Kidney (tissue), 14 donors: ENCODE results near the gene PAQR7. TPM values are rescaled to one million over a fixed set of nuclear protein-coding genes. Genes with fewer than 3 reads are reported as not detected.
A peak's percentile ranks its signal among the peaks of the same experiment; 100 is the strongest.

Experiments used
- DNase-seq, 5 donors: peaks; one replicate each; pipeline ENCODE4 v3.0.0-alpha.2; 2013 to 2020
- FAIRE-seq: peaks from 2 replicates; lab custom pipeline; 2012; peaks lifted over from hg19 to GRCh38; lab: Jason Lieb, UNC
- H3K27ac ChIP-seq, 2 donors: one replicate each; pipeline ENCODE4 v1.7.0; 2013; ENCODE audit warnings: low read depth in 2 of 2, low read length in 2 of 2, inconsistent platforms in 1 of 2
- H3K27me3 ChIP-seq: one replicate; pipeline ENCODE4 v1.7.1; 2013; ENCODE audit warnings: low read length, inconsistent platforms; ENCODE audit not compliant: control insufficient read depth, insufficient read depth
- H3K36me3 ChIP-seq, 3 donors: one replicate each; pipeline versions ENCODE4 v1.7.0 to v1.7.1; 2013; ENCODE audit warnings: low read length in 3 of 3, control low read depth in 1 of 3, inconsistent platforms in 1 of 3; ENCODE audit not compliant: insufficient read depth in 3 of 3, control insufficient read depth in 2 of 3
- H3K4me1 ChIP-seq, 3 donors: one replicate each; pipeline versions ENCODE4 v1.7.0 to v1.7.1; 2013; ENCODE audit warnings: low read length in 3 of 3, inconsistent platforms in 1 of 3, low read depth in 1 of 3; ENCODE audit not compliant: control insufficient read depth in 2 of 3, insufficient read depth in 2 of 3
- H3K4me3 ChIP-seq, 3 donors: one replicate each; pipeline versions ENCODE4 v1.7.0 to v1.8.1; 2013; ENCODE audit warnings: low read length in 3 of 3, control low read depth in 1 of 3, inconsistent platforms in 1 of 3
- H3K9ac ChIP-seq, 3 donors: one replicate each; pipeline versions ENCODE4 v1.7.0 to v1.7.1; 2013; ENCODE audit warnings: low read length in 3 of 3, control low read depth in 1 of 3, inconsistent platforms in 1 of 3
- H3K9me3 ChIP-seq, 3 donors: one replicate each; pipeline versions ENCODE4 v1.7.0 to v1.7.1; 2013; ENCODE audit warnings: low read length in 3 of 3, control low read depth in 1 of 3, inconsistent platforms in 1 of 3; ENCODE audit not compliant: control insufficient read depth in 2 of 3, insufficient read depth in 1 of 3
- intact Hi-C: fragments of 100-400 bp; cut with DNase I; formaldehyde crosslinking; loops from one replicate; pipeline ENCODE4 v1.11.1; 2022
- polyA plus RNA-seq: library from polyadenylated mRNA; stranded (reverse); fragments of 350-450 nt; fragmentation: Illumina TruSeq; extraction: RNeasy Lipid Tissue Mini Kit (QIAGEN cat#74804); gene quantifications from one replicate; pipeline ENCODE4 v1.2.3, GENCODE V29; 2014; ENCODE audit warnings: low read depth, low replicate concordance; ENCODE audit not compliant: insufficient read depth
- total RNA-seq: library from RNA; stranded (reverse); fragmentation: NEBNext Ultra II Directional; extraction: Animal tissue kit (Norgen Biotek cat#: 25700); gene quantifications from one replicate; pipeline ENCODE4 v1.2.1, GENCODE V29; 2021
- TF ChIP-seq, protein P1 (sequence below): IDR thresholded peaks from 3 replicates; pipeline ENCODE4 v1.5.1; 2012; ENCODE audit warnings: mild to moderate bottlenecking, moderate library complexity, borderline replicate concordance; ENCODE audit not compliant: insufficient read depth; ENCODE audit errors: extremely low read depth
- donor health status: control.
- donor health status: control.
- donor health status: control.
- donor health status: control.
- donor health status: control.
- donor health status: DM: yes; HTN: yes; CAD: no.
- donor health status: Normal renal cell carcinoma (clear cell type).

Gene PAQR7
- total and polyA plus RNA-seq, 2 donors from 2014 or later: 30.2 to 52.0 TPM

GRCh38 chr1:25875856-25876692 lies 566 bp upstream of the PAQR7 start:
- Histone ChIP-seq H3K27ac (peak overlapping the region; percentile 93), H3K4me1 (peaks cover 0 to 43% (median 15%) of the 10 kb centered on the region in 3 donors), H3K36me3 (no peaks in the 10 kb centered on the region), H3K27me3 (no peaks in the 10 kb centered on the region), H3K9me3 (no peaks in the 10 kb centered on the region), H3K9ac (peak overlapping the region in 2 of 3 donors; percentile 60 to 73), H3K4me3 (peak overlapping the region in 2 of 3 donors; percentile 30 to 87)
- TF ChIP-seq, protein P1, sequence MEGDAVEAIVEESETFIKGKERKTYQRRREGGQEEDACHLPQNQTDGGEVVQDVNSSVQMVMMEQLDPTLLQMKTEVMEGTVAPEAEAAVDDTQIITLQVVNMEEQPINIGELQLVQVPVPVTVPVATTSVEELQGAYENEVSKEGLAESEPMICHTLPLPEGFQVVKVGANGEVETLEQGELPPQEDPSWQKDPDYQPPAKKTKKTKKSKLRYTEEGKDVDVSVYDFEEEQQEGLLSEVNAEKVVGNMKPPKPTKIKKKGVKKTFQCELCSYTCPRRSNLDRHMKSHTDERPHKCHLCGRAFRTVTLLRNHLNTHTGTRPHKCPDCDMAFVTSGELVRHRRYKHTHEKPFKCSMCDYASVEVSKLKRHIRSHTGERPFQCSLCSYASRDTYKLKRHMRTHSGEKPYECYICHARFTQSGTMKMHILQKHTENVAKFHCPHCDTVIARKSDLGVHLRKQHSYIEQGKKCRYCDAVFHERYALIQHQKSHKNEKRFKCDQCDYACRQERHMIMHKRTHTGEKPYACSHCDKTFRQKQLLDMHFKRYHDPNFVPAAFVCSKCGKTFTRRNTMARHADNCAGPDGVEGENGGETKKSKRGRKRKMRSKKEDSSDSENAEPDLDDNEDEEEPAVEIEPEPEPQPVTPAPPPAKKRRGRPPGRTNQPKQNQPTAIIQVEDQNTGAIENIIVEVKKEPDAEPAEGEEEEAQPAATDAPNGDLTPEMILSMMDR: no peak
- FAIRE-seq: no peak
- intact Hi-C loops: no loop called here
- peak in 2 of 5 donors; percentile 83 to 92 for DNase-seq

DNA sequence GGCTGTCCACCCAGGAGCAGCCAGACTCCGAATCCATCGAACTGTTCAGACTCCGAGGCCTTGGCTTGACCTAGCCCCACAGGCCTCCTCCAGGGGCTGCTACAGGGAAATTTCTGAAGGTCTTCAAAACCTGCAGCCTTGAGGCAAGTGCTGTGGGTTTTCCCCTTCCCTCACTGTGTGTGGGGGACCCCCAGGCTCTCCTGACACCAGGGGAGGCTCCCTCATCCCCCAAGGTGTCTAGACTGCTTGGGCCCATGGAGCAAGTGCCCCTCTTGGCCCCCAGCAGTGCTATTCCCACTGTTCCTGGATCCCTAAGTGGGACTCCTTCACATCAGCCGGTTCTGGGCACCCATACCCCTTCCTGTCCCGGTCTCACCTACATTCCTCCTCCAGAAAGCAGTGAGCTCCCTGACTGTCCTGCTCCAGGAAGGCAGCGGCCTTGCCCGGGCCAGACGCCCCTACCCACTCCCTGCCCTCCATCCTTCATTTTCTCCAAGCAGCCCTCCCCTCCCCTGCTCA lies 814 bp downstream of the PAQR7 start:
- no peak for DNase-seq

GRCh38 chr1:25874209-25874608 lies 1.3 kb downstream of the PAQR7 start:
- DNase-seq: peak in 1 of 5 donors; percentile 31
- Histone ChIP-seq H3K4me1 (peaks cover 0 to 51% (median 28%) of the 10 kb centered on the region in 3 donors), H3K27ac (peak overlapping the region; percentile 93), H3K9me3 (no peaks in the 10 kb centered on the region), H3K4me3 (peak overlapping the region in 2 of 3 donors; percentile 73 to 87), H3K36me3 (no peaks in the 10 kb centered on the region), H3K9ac (peak overlapping the region in 2 of 3 donors; percentile 89 to 93), H3K27me3 (no peaks in the 10 kb centered on the region)
- TF ChIP-seq, protein P1: no peak
- FAIRE-seq: no peak
- intact Hi-C loops: no loop called here

More for the DNA sequence above, 814 bp downstream of the PAQR7 start:
- TF ChIP-seq, protein P1: no peak
- Histone ChIP-seq H3K27ac (peak overlapping the region; percentile 93), H3K36me3 (no peaks in the 10 kb centered on the region), H3K9me3 (no peaks in the 10 kb centered on the region), H3K27me3 (no peaks in the 10 kb centered on the region), H3K4me1 (peaks cover 0 to 52% (median 27%) of the 10 kb centered on the region in 3 donors), H3K4me3 (peak overlapping the region; percentile 67 to 87 (median 73)), H3K9ac (peak overlapping the region; percentile 60 to 93 (median 89))
- no peak for FAIRE-seq
- intact Hi-C loops: no loop called here
